ENCODE results near the gene CACNA1I. TPM values are rescaled to one million over a fixed set of nuclear protein-coding genes. Genes with fewer than 3 reads are reported as not detected.

The CACNA1I gene
- total RNA-seq, 2 donors from 2014 or later: 0.27 to 1.4 TPM

DNA sequence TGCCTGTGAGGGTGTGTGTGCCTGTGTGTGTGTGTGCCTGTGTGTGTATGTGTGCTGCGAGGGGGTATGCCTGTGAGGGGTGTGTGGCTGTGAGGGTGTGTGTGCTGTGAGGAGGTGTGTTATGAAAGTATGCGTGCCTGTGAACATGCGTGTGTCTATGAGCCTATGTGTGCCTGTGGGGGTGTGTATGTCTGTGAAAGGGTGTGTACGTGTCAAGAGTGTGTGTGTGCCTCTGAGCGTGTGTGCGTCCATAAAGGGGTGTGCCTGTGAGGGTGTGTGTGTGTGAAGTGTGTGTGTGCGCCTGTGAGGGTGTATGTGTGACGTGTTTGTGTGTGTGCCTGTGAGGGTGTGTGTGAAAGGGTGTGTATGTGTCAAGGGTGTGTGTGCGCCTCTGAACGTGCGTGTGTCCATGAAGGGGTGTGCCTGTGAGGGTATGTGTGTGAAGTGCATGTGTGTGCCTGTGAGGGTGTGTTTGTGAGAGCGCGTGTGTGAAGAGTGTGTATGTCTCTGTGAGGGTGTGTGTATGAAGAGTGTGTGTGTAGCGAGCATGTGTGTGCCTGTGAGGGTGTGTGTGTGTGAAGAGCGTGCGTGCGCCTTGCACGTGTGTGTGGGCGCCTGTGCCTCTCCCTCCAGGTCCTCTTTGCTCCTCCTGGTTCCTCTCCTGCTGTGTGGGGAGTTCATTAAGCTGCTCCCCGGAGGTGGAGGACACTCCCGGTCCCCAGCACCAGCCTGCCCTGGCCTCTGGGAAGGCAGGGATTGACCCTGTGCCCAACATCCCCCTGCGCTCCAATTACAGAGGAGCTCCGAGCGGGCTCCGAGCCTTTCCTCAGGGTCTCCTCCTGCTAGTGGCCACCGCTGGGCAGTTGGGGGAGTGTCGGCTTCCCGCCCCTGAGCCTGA is 53.3 kb downstream of the CACNA1I start:
- no peaks in the 10 kb centered on the region for H3K36me3 Mint-ChIP-seq
- no peak overlapping the region for H3K27ac Mint-ChIP-seq
- no peak for DNase-seq (ENCODE audit: low spot score in 2 of 2)
- no peak for ATAC-seq
- H3K9me3 Mint-ChIP-seq: no peaks in the 10 kb centered on the region

GRCh38 chr22:39624501-39624821 is 53.9 kb downstream of the CACNA1I start:
- ATAC-seq (no peak), DNase-seq (ENCODE audit: low spot score in 2 of 2) (no peak)
- H3K36me3 Mint-ChIP-seq: no peaks in the 10 kb centered on the region
- no peak overlapping the region for H3K27ac Mint-ChIP-seq
- no peaks in the 10 kb centered on the region for H3K9me3 Mint-ChIP-seq

GRCh38 chr22:39625569-39626537 is 55.3 kb downstream of the CACNA1I start:
- DNase-seq (ENCODE audit: low spot score in 2 of 2) (no peak), ATAC-seq (no peak)
- H3K9me3 Mint-ChIP-seq: no peaks in the 10 kb centered on the region
- no peaks in the 10 kb centered on the region for H3K36me3 Mint-ChIP-seq
- no peak overlapping the region for H3K27ac Mint-ChIP-seq

GRCh38 chr22:39627208-39627607 is 56.7 kb downstream of the CACNA1I start:
- Mint-ChIP-seq H3K27ac (no peak overlapping the region), H3K36me3 (no peaks in the 10 kb centered on the region), H3K9me3 (no peaks in the 10 kb centered on the region)
- no peak for ATAC-seq
- no peak for DNase-seq (ENCODE audit: low spot score in 2 of 2)

DNA sequence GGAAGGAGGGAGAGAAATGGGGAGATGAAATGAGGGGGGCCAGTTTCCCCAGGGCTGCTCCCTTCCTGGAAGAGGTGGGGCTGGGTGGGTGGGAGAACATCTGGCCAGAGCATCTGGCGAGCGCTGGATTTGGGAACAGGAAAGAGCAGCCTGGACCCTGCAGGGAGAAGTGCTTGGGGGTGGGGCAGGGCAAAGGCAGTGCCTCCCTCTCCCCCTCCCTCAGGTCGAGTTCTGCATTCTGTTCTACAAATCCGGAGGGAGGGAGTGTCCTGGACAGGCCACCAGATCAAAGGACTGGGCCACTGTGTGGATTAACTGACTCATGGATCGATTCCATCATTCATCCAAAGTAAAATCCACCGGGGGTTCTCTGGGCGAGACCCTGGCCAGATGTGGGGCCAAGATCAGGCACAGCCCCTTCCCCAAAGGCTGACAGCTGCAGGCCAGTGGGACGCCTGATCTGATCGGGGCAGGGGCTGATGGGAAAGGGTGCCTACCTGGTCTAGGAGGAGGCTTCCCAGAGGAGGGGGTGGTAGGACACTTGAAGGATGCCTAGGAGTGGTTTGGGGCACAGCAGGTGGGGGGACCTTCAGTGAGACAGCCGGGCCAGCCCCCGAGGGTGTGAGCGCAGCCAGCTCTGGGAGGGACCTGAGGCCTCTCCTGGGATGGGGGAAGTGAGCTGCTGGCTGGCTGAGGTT is 57.5 kb downstream of the CACNA1I start:
- no peaks in the 10 kb centered on the region for H3K36me3 Mint-ChIP-seq

DNA sequence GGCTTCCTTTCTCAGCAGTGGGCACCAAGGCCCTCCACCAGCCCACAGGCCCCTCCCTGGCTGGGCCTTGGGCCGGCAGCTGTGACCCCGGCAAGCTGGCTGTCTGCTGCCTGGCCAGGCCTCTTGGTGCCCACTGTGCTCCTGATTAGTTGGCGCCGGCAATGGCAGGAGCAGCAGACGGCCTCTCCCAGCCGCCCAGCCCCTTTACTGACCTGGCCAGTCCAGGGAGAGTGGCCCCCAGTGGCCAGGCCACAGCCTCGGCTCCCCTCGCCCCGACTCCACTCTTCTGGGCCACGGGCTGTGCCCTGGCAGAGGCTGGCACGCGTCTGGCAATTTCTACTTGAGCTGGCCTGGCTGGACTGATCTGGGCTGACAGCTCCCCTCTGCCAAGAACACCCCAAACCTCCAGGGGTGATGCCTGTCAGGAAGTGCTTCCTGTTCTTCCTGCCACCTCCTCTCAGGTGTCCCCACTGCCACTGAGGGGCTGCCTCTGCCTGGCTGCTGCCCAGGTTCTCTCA is 58.1 kb downstream of the CACNA1I start:
- DNase-seq (ENCODE audit: low spot score in 2 of 2) (no peak), ATAC-seq (no peak)
- no peaks in the 10 kb centered on the region for H3K36me3 Mint-ChIP-seq
- H3K9me3 Mint-ChIP-seq: no peaks in the 10 kb centered on the region
- peak overlapping the region; percentile 63 to 81 for H3K27ac Mint-ChIP-seq

More for the DNA sequence above, 57.5 kb downstream of the CACNA1I start:
- H3K27ac Mint-ChIP-seq: no peak overlapping the region
- DNase-seq (ENCODE audit: low spot score in 2 of 2) (no peak), ATAC-seq (no peak)
- no peaks in the 10 kb centered on the region for H3K9me3 Mint-ChIP-seq

DNA sequence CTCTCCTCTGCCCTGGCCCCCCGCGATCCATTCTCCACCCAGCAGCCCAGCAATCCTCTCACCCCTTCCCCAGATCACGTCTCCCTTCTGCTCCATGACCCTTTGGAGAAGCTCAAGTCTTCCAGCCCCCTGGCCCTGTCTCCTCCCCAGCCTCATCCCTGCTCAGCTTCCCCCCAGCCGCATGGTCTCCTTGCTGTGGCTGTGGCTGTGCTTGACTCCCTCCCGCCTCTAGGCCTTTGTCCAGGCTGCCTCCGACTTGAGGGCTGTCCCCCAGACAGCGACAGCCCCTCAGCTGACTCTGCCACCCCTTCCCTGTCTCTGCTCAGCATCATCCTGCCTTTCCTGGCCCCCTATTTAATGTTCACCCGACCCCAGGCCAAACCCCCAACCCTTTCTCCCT is 59.3 kb downstream of the CACNA1I start:
- H3K36me3 Mint-ChIP-seq: no peaks in the 10 kb centered on the region
- no peaks in the 10 kb centered on the region for H3K9me3 Mint-ChIP-seq
- H3K27ac Mint-ChIP-seq: no peak overlapping the region
- ATAC-seq: no peak
- no peak for DNase-seq (ENCODE audit: low spot score in 2 of 2)

GRCh38 chr22:39630721-39631120 is 60.2 kb downstream of the CACNA1I start:
- no peak for DNase-seq (ENCODE audit: low spot score in 2 of 2)
- no peak overlapping the region for H3K27ac Mint-ChIP-seq
- ATAC-seq: no peak
- no peaks in the 10 kb centered on the region for H3K9me3 Mint-ChIP-seq
- no peaks in the 10 kb centered on the region for H3K36me3 Mint-ChIP-seq

- Mint-ChIP-seq H3K27ac (no peak overlapping the region), H3K9me3 (no peaks in the 10 kb centered on the region), H3K36me3 (no peaks in the 10 kb centered on the region)
- DNase-seq (ENCODE audit: low spot score in 2 of 2) (no peak), ATAC-seq (no peak)
Observed at GRCh38 chr22:39631381-39632286, 61.1 kb downstream of the CACNA1I start.

- DNase-seq (ENCODE audit: low spot score in 2 of 2): peak in 1 of 2 donors; percentile 27
- peaks cover 0 to 2% of the 10 kb centered on the region in 2 donors for H3K36me3 Mint-ChIP-seq
- no peak overlapping the region for H3K27ac Mint-ChIP-seq
- ATAC-seq: peak; percentile 56 to 69
- H3K9me3 Mint-ChIP-seq: peaks cover 2 to 3% of the 10 kb centered on the region in 2 donors
Observed at GRCh38 chr22:39634530-39635405, 64.2 kb downstream of the CACNA1I start.

- Mint-ChIP-seq H3K27ac (no peak overlapping the region), H3K36me3 (peaks cover 0 to 5% of the 10 kb centered on the region in 2 donors), H3K9me3 (peaks cover 4 to 6% of the 10 kb centered on the region in 2 donors)
- ATAC-seq (peak in 1 of 2 donors; percentile 18), DNase-seq (ENCODE audit: low spot score in 2 of 2) (no peak)
Observed at GRCh38 chr22:39635719-39636118, 65.2 kb downstream of the CACNA1I start.

DNA sequence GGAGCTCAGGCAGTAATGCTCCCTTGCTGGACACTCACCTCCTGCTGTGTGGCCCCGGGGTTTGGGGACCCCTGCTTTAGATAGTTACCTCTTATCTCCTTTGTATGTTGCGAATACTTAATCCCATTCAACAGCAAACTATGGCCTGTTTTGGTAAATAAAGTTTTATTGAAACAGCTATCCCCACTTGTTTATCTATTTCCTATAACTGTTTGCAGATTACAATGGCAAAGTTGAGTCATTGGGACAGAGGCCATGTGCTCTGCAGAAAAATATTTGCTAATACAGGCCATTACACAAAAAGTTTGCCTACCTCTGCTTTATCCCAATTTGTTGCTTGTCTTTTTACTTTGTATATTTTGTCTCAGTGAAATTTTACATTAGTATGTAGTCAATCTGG is 68.4 kb downstream of the CACNA1I start:
- peaks cover 4 to 6% of the 10 kb centered on the region in 2 donors for H3K9me3 Mint-ChIP-seq

GRCh38 chr22:39641660-39642310 is 71.2 kb downstream of the CACNA1I start:
- DNase-seq (ENCODE audit: low spot score in 2 of 2) (no peak), ATAC-seq (no peak)
- H3K36me3 Mint-ChIP-seq: peaks cover 0 to 5% of the 10 kb centered on the region in 2 donors
- H3K27ac Mint-ChIP-seq: no peak overlapping the region
- H3K9me3 Mint-ChIP-seq: peaks cover 4 to 6% of the 10 kb centered on the region in 2 donors

More for the DNA sequence above, 68.4 kb downstream of the CACNA1I start:
- DNase-seq (ENCODE audit: low spot score in 2 of 2): no peak
- peaks cover 0 to 5% of the 10 kb centered on the region in 2 donors for H3K36me3 Mint-ChIP-seq
- no peak overlapping the region for H3K27ac Mint-ChIP-seq
- ATAC-seq: no peak

DNA sequence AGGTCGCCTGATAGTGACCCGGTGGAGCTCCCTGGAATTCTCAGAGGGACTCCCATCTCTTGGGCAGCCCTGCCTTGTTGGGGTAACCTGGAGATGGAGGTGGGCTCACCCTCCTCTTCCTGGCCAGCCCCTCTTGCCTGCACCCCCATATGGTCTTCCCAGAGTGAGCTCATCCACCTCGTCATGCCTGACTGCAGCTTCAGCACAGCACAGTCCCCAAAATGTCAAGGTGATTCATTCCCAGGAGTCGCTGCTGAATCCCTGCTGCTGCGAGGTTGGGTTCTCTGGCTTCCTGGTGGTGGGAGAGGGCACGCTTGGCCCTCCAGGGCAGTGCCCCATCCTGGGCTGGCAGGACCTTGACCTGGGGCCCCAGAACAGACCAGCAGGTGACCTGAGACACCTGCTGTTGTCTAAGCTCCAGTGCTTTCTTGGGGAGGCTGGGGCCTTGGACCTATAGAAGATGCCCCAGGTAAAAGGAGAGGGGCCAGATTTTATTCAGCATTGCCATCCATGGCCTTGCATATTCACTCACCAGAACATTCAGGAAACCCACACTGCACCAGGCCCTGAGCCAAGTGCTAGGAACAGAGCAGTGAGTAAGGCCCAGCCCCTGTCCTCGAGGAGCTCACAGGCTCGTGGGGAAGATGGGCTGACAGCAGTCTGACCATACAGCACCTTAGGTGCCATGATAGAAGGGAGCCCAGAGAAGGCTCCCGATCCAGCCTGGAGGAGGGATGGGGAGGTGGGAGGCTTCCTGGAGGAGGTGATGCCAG is 72.9 kb downstream of the CACNA1I start:
- no peak for DNase-seq (ENCODE audit: low spot score in 2 of 2)
- peaks cover 4 to 6% of the 10 kb centered on the region in 2 donors for H3K9me3 Mint-ChIP-seq
- H3K27ac Mint-ChIP-seq: no peak overlapping the region
- peaks cover 0 to 5% of the 10 kb centered on the region in 2 donors for H3K36me3 Mint-ChIP-seq
- no peak for ATAC-seq

All from activated naive CD4-positive, alpha-beta T cell treated with anti-CD3 and anti-CD28 coated beads, Interleukin-2, amount 50 U/mL, for 72 hours (primary cell).